LNCaP clone FGC (cell line): ENCODE measurements around the gene RNF135.

Source experiments
- DNase-seq: peaks from one replicate; pipeline ENCODE4 v3.0.0-alpha.2; 2011; ENCODE audit warnings: low read depth
- H3K4me3 ChIP-seq: 2 replicates; pipeline ENCODE4 v1.5.1; 2011; ENCODE audit warnings: mild to moderate bottlenecking, low read depth, low read length, control low read depth
- CTCF ChIP-seq: IDR thresholded peaks from 2 replicates; pipeline ENCODE4 v1.5.1; 2012; ENCODE audit warnings: mild to moderate bottlenecking; ENCODE audit not compliant: control insufficient read depth, insufficient read depth; ENCODE audit errors: extremely low read depth

Gene RNF135

GRCh38 chr17:30995347-30995746, 24.5 kb downstream of the RNF135 start:
- no peak overlapping the region for H3K4me3 ChIP-seq
- no peak for DNase-seq
- no peak for TF ChIP-seq CTCF

- no peak overlapping the region for H3K4me3 ChIP-seq
- no peak for TF ChIP-seq CTCF
- DNase-seq, result no peak
These were observed 25.6 kb downstream of the RNF135 start for GRCh38 chr17:30996486-30996885.

GRCh38 chr17:30997270-30997669, 26.4 kb downstream of the RNF135 start:
- no peak for TF ChIP-seq CTCF
- H3K4me3 ChIP-seq, result no peak overlapping the region

DNA sequence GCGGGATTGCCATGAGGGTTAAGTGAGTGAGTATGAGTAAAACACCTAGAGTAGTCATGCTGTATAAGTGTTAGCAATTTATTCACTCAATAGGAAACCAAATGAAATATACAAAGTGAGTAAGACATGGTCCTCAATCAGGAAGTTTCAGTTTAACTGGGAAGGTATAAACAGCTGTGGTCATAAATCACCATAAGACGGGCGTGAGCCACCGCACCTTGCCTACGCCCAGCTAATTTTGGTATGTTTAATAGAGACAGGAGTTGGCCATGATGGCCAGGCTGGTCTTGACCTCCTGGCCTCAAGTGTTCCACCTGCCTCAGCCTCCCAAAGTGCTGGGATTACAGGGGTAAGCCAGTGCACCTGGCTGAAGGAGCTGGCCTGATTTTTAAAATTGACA, 27.0 kb downstream of the RNF135 start:
- no peak for TF ChIP-seq CTCF
- H3K4me3 ChIP-seq, result no peak overlapping the region
- no peak for DNase-seq

More at GRCh38 chr17:30997270-30997669, 26.4 kb downstream of the RNF135 start:
- no peak for DNase-seq

DNA sequence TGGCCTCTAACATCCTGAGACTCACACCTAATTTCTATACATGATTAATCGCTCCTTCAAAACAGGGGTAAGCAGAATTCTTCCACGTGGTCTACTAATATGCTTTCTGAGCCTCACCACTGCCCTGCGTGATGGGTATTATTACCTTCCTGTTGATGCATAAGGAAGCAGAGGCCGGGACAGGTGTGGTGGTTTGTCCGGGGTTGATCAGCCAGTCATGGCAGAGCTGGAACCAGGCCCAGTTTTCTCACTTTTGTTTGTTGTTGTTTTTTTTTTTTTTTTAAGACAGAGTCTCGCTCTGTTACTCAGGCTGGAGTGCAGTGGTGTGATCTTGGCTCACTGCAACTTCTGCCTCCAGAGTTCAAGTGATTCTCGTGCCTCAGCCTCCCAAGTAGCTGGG, 31.2 kb downstream of the RNF135 start:
- H3K4me3 ChIP-seq, result no peak overlapping the region
- no peak for TF ChIP-seq CTCF
- no peak for DNase-seq

- no peak overlapping the region for H3K4me3 ChIP-seq
- no peak for TF ChIP-seq CTCF
- DNase-seq, result no peak
These were observed 32.5 kb downstream of the RNF135 start for GRCh38 chr17:31003225-31003866.

DNA sequence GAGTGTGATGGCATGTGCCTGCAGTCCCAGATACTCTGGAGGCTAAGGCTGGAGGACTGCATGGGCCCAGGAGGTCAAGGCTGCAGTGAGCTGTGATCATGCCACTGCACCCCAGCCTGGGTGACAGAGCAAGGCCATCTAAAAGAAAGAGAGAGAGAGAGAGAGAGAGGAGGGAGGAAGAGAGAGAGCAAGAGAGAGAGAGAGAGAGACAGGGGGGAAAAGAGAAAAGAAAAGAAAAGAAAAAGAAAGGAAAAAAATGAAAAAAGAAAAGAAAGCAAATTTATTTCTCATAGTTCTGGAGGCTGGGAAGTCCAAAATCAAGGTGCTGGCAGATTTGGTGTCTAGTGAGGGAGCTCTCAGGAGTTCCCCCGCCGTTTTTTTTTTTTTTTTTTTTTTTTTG, 33.3 kb downstream of the RNF135 start:
- H3K4me3 ChIP-seq, result no peak overlapping the region
- no peak for DNase-seq
- TF ChIP-seq CTCF, result no peak
